PC-3 (cell line): ENCODE results near the gene ADAMTSL1. TPM values are rescaled to one million over a fixed set of nuclear protein-coding genes. Genes with fewer than 3 reads are reported as not detected.

Experiments
- ATAC-seq: fragments of 200-7000 bp; cut with Tn5 transposase; 2 replicates; pipeline ENCODE4 v1.9.1; 2020; ENCODE audit warnings: mild to moderate bottlenecking, moderate library complexity
- BruUV-seq: library from RNA; stranded (reverse); fragments of 400-500 nt; replicated peaks from 2 replicates; lab custom pipeline; 2021; lab: Mats Ljungman, UMichigan
- CTCF ChIA-PET: fragments of 300-600 bp; sonication (Branson Sonifier 250); formaldehyde crosslinking; loops from one replicate; lab custom pipeline; 2022; ENCODE audit warnings: antibody characterized with exemption; lab: Charles Lee
- POLR2A ChIA-PET: fragments of 300-600 bp; sonication (Branson Sonifier 250); formaldehyde crosslinking; loops from one replicate; lab custom pipeline; 2022; ENCODE audit warnings: antibody characterized with exemption; ENCODE audit not compliant: unreplicated experiment; lab: Charles Lee
- DNase-seq: peaks from one replicate; pipeline ENCODE4 v3.0.0-alpha.2; 2015
- H2AFZ ChIP-seq: fragments of 300-600 bp; sonication (generic); 2 replicates; pipeline ENCODE4 v1.6.0; 2016; ENCODE audit warnings: antibody characterized with exemption, low read length
- H3F3A ChIP-seq: fragments of 300-600 bp; sonication (generic); one replicate; pipeline ENCODE4 v1.6.0; 2017; ENCODE audit warnings: antibody characterized with exemption, low read length, control low read depth, mild to moderate bottlenecking; ENCODE audit not compliant: unreplicated experiment
- H3K27ac ChIP-seq: fragments of 300-600 bp; sonication (generic); 2 replicates; pipeline ENCODE4 v1.5.1; 2016; ENCODE audit warnings: mild to moderate bottlenecking, low read length
- H3K27me3 ChIP-seq: fragments of 300-600 bp; sonication (generic); 2 replicates; pipeline ENCODE4 v1.6.1; 2016; ENCODE audit warnings: low read length, mixed read lengths
- H3K36me3 ChIP-seq: fragments of 300-600 bp; sonication (generic); 2 replicates; pipeline ENCODE4 v1.6.1; 2016; ENCODE audit warnings: low read depth, mixed run types, low read length, mixed read lengths
- H3K4me1 ChIP-seq: fragments of 300-600 bp; sonication (generic); 2 replicates; pipeline ENCODE4 v1.5.1; 2016; ENCODE audit warnings: low read length; ENCODE audit not compliant: insufficient read depth
- H3K4me2 ChIP-seq: fragments of 300-600 bp; sonication (generic); 2 replicates; pipeline ENCODE4 v1.6.0; 2016; ENCODE audit warnings: low read length
- H3K4me3 ChIP-seq: fragments of 300-600 bp; sonication (generic); 2 replicates; pipeline ENCODE4 v1.5.1; 2016; ENCODE audit warnings: mild to moderate bottlenecking, low read length, mixed read lengths
- H3K79me2 ChIP-seq: fragments of 300-600 bp; sonication (generic); 2 replicates; pipeline ENCODE4 v1.6.1; 2017; ENCODE audit warnings: low read length, mixed read lengths
- H3K9ac ChIP-seq: fragments of 300-600 bp; sonication (generic); 2 replicates; pipeline ENCODE4 v1.6.0; 2016; ENCODE audit warnings: mild to moderate bottlenecking, low read length
- H3K9me2 ChIP-seq: fragments of 300-600 bp; sonication (generic); replicated peaks from 2 replicates; pipeline ENCODE4 v1.6.1; 2016; ENCODE audit warnings: mixed run types, low read length, mixed read lengths
- H3K9me3 ChIP-seq: fragments of 300-600 bp; sonication (generic); 2 replicates; pipeline ENCODE4 v1.6.1; 2016; ENCODE audit warnings: low read length, mixed read lengths
- H4K20me1 ChIP-seq: fragments of 300-600 bp; sonication (generic); 2 replicates; pipeline ENCODE4 v1.6.1; 2016; ENCODE audit warnings: low read length, mixed read lengths
- CTCF ChIP-seq: fragments of 300-600 bp; sonication (generic); conservative IDR thresholded peaks from 2 replicates; pipeline ENCODE4 v1.5.1; 2017; ENCODE audit warnings: antibody characterized with exemption, low read depth, mild to moderate bottlenecking, low read length
- EZH2 ChIP-seq: fragments of 300-600 bp; sonication (generic); IDR thresholded peaks from one replicate; pipeline ENCODE4 v1.6.1; 2017; ENCODE audit warnings: antibody characterized with exemption, mild to moderate bottlenecking, low read length; ENCODE audit not compliant: unreplicated experiment
- EZH2phosphoT487 ChIP-seq: fragments of 300-600 bp; sonication (generic); IDR thresholded peaks from 2 replicates; pipeline ENCODE4 v1.6.1; 2018; ENCODE audit warnings: mild to moderate bottlenecking, antibody characterized with exemption, low read length, borderline replicate concordance
- intact Hi-C: fragments of 100-400 bp; cut with micrococcal nuclease; formaldehyde crosslinking; loops from 2 replicates; pipeline ENCODE4 v1.9.0; 2023
- total RNA-seq: library from RNA; depleted of rRNA; stranded (reverse); fragments of >200 nt; gene quantifications from 2 replicates; pipeline ENCODE4 v1.2.3, GENCODE V29; 2014

Gene ADAMTSL1
- total RNA-seq, 1 experiment from 2014 or later: 0.26 TPM

DNA sequence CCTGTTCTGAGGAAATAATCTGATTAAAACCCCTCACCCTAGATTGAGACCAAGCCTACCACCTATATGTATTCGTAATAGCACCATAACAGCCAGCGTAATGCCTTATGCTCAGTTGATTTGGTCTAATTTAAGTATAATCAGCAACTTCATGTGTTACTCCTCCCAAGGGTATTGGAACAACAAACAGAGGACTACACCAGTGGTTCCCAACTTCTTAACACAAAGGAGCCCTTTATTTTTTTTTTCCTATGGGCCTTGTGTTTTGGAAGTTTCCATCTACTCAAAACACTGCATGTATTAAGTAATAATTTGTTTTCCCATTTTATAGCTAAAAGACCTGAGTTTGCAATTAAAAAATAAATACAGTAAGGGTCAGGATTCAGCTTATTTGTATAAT, 140.7 kb downstream of the ADAMTSL1 start:
- H3K9ac ChIP-seq: no peak overlapping the region
- ChIA-PET CTCF (no interaction called here), POLR2A (no interaction called here)
- no peaks in the 10 kb centered on the region for H3K79me2 ChIP-seq
- no peaks in the 10 kb centered on the region for H3K27me3 ChIP-seq
- no TSS peak for BruUV-seq
- H3K9me2 ChIP-seq: no peaks in the 10 kb centered on the region
- no peaks in the 10 kb centered on the region for H4K20me1 ChIP-seq
- H3K4me2 ChIP-seq: no peak overlapping the region
- intact Hi-C loops: no loop called here
- TF ChIP-seq EZH2 (no peak), EZH2phosphoT487 (no peak)
- H3K4me3 ChIP-seq: no peak overlapping the region
- H3K4me1 ChIP-seq: no peaks in the 10 kb centered on the region
- ATAC-seq: no peak
- no peaks in the 10 kb centered on the region for H3K9me3 ChIP-seq
- no peaks in the 10 kb centered on the region for H3F3A ChIP-seq
- H2AFZ ChIP-seq: no peak overlapping the region
- H3K36me3 ChIP-seq: no peaks in the 10 kb centered on the region
- H3K27ac ChIP-seq: no peak overlapping the region
- no peak for DNase-seq

- no peaks in the 10 kb centered on the region for H4K20me1 ChIP-seq
- H3K9me2 ChIP-seq: no peaks in the 10 kb centered on the region
- no peak overlapping the region for H3K4me3 ChIP-seq
- TF ChIP-seq CTCF: no peak
- TF ChIP-seq EZH2: no peak
- no peak for TF ChIP-seq EZH2phosphoT487
- no TSS peak for BruUV-seq
- H3K36me3 ChIP-seq: no peaks in the 10 kb centered on the region
- no peaks in the 10 kb centered on the region for H3K27me3 ChIP-seq
- no peaks in the 10 kb centered on the region for H3K9me3 ChIP-seq
- no peak overlapping the region for H3K9ac ChIP-seq
- no peaks in the 10 kb centered on the region for H3K4me1 ChIP-seq
- intact Hi-C loops: no loop called here
- ChIA-PET CTCF (no interaction called here), POLR2A (no interaction called here)
- H2AFZ ChIP-seq: no peak overlapping the region
- no peaks in the 10 kb centered on the region for H3F3A ChIP-seq
- H3K27ac ChIP-seq: no peak overlapping the region
- no peak for ATAC-seq
- H3K4me2 ChIP-seq: no peak overlapping the region
- no peak for DNase-seq
- H3K79me2 ChIP-seq: no peaks in the 10 kb centered on the region
Measured at GRCh38 chr9:18616976-18617375, 143.0 kb downstream of the ADAMTSL1 start.

DNA sequence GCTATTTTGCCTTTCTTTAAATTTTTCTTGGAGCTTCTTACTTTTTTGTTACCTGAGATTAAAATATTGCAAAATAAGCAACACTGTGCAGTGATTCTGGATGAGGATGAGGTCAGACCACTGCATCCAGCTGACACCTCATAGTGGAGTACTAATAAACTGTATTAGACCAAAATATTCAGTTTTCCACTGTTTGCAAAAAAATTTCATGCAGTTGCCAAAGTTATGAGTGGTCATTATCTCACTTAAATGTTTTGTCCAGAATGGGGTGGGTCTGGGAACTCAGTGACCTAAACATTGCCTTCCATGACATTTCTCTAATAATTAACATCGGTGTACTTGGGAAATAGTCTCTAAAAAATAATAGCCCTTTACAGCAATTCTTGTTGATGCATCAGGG, 143.8 kb downstream of the ADAMTSL1 start:
- BruUV-seq: no TSS peak
- no peak for TF ChIP-seq EZH2phosphoT487
- intact Hi-C loops: no loop called here
- no peaks in the 10 kb centered on the region for H3K36me3 ChIP-seq
- CTCF ChIA-PET: no interaction called here
- H2AFZ ChIP-seq: no peak overlapping the region
- H4K20me1 ChIP-seq: no peaks in the 10 kb centered on the region
- DNase-seq (no peak), ATAC-seq (no peak)
- POLR2A ChIA-PET: no interaction called here
- no peaks in the 10 kb centered on the region for H3K27me3 ChIP-seq
- no peaks in the 10 kb centered on the region for H3K9me3 ChIP-seq
- no peaks in the 10 kb centered on the region for H3F3A ChIP-seq
- H3K9me2 ChIP-seq: no peaks in the 10 kb centered on the region
- H3K4me3 ChIP-seq: no peak overlapping the region
- no peaks in the 10 kb centered on the region for H3K4me1 ChIP-seq
- no peak overlapping the region for H3K27ac ChIP-seq
- H3K9ac ChIP-seq: no peak overlapping the region
- H3K79me2 ChIP-seq: no peaks in the 10 kb centered on the region
- no peak overlapping the region for H3K4me2 ChIP-seq

DNA sequence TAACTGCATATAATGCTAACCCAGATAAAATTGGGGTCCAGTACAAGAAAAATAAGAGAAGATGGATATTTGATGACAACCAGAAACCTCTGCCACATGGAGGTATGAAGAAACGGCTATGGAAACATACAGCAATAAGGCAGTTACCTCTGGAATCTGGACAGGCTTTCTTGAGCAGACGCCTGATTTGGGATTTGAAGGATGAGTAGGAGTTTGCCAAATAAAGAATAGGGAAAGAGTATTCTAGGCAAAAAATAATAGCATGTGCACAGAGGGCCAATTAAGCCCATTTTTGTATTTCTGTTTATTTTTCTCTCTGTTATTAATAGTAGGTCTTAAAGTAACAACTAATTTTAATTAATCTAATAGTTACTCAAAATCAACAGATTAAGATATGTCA, 144.9 kb downstream of the ADAMTSL1 start:
- H3K9me3 ChIP-seq: no peaks in the 10 kb centered on the region
- H4K20me1 ChIP-seq: no peaks in the 10 kb centered on the region
- H3K27me3 ChIP-seq: no peaks in the 10 kb centered on the region
- POLR2A ChIA-PET: no interaction called here
- no peaks in the 10 kb centered on the region for H3K79me2 ChIP-seq
- H3K27ac ChIP-seq: no peak overlapping the region
- CTCF ChIA-PET: no interaction called here
- intact Hi-C loops: no loop called here
- no peaks in the 10 kb centered on the region for H3K4me1 ChIP-seq
- no peak overlapping the region for H2AFZ ChIP-seq
- DNase-seq (no peak), ATAC-seq (no peak)
- no peak overlapping the region for H3K4me3 ChIP-seq
- no peaks in the 10 kb centered on the region for H3F3A ChIP-seq
- H3K9me2 ChIP-seq: no peaks in the 10 kb centered on the region
- TF ChIP-seq EZH2 (no peak), EZH2phosphoT487 (no peak), CTCF (no peak)
- no peak overlapping the region for H3K9ac ChIP-seq
- H3K4me2 ChIP-seq: no peak overlapping the region
- BruUV-seq: no TSS peak
- no peaks in the 10 kb centered on the region for H3K36me3 ChIP-seq
